GM18519 (cell line): Measurements from ENCODE around the gene HSFY1.
"Not testable (repeated sequence)": the region's sequence is repeated elsewhere in the genome, so short reads cannot be mapped to it uniquely, and the experiment has no call there.

Source experiments
- ATAC-seq: cut with Tn5 transposase; IDR thresholded peaks from one replicate; pipeline ENCODE4 v1.9.1; 2021; ENCODE audit warnings: mild to moderate bottlenecking, moderate library complexity; ENCODE audit not compliant: unreplicated experiment, low FRiP score

The HSFY1 gene

GRCh38 chrY:18546420-18546819 lies at the start of gene HSFY1:
Gene HSFY1 (plus strand): TSS chrY:18546720. CDS start chrY:18546788, 68 bp downstream.
- not testable (repeated sequence) for ATAC-seq

- peak; percentile 96 for ATAC-seq
These were observed 42.3 kb upstream of the HSFY1 start for GRCh38 chrY:18504266-18504665.

DNA sequence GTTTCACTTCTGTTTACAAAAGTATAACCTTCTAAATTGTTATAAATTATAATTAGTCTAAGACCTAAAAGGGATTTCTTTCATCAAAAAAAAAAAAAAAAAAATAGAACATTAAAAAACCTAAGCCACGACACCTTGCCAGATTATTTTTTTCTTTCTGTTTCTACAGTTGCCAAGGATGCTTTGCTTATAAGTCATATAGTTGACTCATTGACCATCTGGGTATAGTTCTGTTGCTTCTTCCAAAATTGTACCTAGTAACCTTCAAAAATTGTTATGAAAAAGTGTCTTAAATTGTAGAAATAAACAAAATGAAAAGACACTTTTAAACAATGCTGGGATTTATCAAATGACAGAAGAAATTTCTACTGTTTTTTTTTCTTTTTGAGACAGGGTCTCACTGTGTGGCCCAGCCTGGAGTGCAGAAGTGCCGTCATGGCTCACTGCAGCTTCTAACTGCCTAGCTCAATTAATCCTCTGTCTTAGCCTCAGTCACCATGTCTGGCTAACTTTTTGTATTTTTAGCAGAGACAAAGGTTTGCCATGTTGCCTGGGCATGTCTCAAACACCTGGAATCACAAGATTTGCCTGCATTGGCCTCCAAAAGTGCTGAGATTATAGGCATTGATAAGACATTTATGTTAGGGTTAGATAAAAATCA lies 15.4 kb upstream of the HSFY1 start:
- not testable (repeated sequence) for ATAC-seq

GRCh38 chrY:18538952-18539351 lies 7.6 kb upstream of the HSFY1 start:
- peak; percentile 65 for ATAC-seq

DNA sequence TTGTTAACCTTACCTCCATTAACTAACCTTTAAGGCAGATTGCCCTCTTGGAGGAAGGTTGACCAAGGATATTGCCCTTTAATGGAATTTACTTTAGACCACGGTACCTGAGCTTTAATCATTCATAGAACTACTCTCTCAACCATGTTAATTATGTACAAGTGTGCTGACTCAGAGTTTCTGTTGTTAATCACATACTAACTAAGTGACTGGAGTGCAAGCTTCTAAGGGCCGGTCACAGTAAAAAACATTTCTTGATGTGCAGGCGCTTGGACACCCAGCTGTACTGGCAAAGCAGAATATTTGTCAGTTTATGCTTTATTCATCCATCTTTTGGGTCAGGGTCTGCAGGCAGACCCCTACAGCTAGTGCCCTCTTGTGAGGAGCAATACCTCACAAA lies 6.6 kb downstream of the HSFY1 start:
- not testable (repeated sequence) for ATAC-seq

DNA sequence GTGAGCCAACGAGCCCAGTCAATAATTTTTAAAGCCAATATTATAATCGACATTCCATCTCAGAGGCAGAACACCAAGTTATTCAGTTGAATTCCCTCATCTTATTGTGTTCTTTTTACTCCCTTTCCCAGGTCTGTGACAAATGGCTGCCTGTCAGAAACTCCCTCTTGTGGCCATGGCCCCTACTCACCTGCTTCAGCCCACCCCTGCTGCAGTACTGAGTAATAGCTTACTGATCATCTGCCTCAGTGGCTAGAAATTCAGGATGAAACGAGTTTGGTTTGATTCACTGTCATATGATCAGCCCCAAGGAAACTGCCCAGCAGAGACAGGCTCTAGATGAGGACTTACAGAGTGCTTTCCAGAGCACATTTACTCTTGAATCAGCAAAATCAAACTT lies 19.4 kb downstream of the HSFY1 start:
- not testable (repeated sequence) for ATAC-seq
